Activated naive CD4-positive, alpha-beta T cell treated with anti-CD3 and anti-CD28 coated beads, Interleukin-2, amount 50 U/mL, for 72 hours (primary cell): Measurements from ENCODE around the gene ORAI3. TPM values are rescaled to one million over a fixed set of nuclear protein-coding genes. Genes with fewer than 3 reads are reported as not detected.

ENCODE experiments used
- ATAC-seq, 2 donors: fragments of 150-1000 bp; cut with Tn5 transposase; 2 replicates each; pipeline ENCODE4 v1.10.0; 2021; ENCODE audit warnings: mild to moderate bottlenecking in 2 of 2, moderate library complexity in 2 of 2
- DNase-seq, 2 donors: peaks; one replicate each; pipeline ENCODE4 v3.0.0; 2021 to 2022; ENCODE audit warnings: low spot score in 2 of 2
- H3K27ac Mint-ChIP-seq, 2 donors: one replicate each; pipeline ENCODE4 v1.8.0; 2022; ENCODE audit warnings: mild to moderate bottlenecking in 2 of 2, mixed read lengths in 2 of 2
- H3K36me3 Mint-ChIP-seq, 2 donors: one replicate each; pipeline ENCODE4 v1.8.0; 2022; ENCODE audit warnings: mixed read lengths in 2 of 2
- H3K9me3 Mint-ChIP-seq, 2 donors: one replicate each; pipeline ENCODE4 v1.8.0; 2022; ENCODE audit warnings: mixed read lengths in 2 of 2
- total RNA-seq, 2 donors: library from RNA; stranded (reverse); gene quantifications; one replicate each; pipeline ENCODE4 v1.2.3, GENCODE V29; 2022

The ORAI3 gene
- total RNA-seq, 2 donors from 2014 or later = 7.3 to 17.1 TPM

- peaks cover 15 to 16% of the 10 kb centered on the region in 2 donors for H3K36me3 Mint-ChIP-seq
Measured at GRCh38 chr16:30974348-30974747, 25.5 kb downstream of the ORAI3 start.

GRCh38 chr16:30976486-30976885 is 27.6 kb downstream of the ORAI3 start:
- Mint-ChIP-seq H3K36me3 (peaks cover 5 to 6% of the 10 kb centered on the region in 2 donors), H3K9me3 (no peaks in the 10 kb centered on the region), H3K27ac (peak overlapping the region; percentile 11 to 33)
- DNase-seq (no peak), ATAC-seq (no peak)

More at GRCh38 chr16:30974348-30974747, 25.5 kb downstream of the ORAI3 start:
- Mint-ChIP-seq H3K9me3 (no peaks in the 10 kb centered on the region), H3K27ac (no peak overlapping the region)
- DNase-seq = no peak
- no peak for ATAC-seq

GRCh38 chr16:30977502-30977901 is 28.6 kb downstream of the ORAI3 start:
- Mint-ChIP-seq H3K27ac (peak overlapping the region in 1 of 2 donors; percentile 23), H3K36me3 (peaks cover 5 to 6% of the 10 kb centered on the region in 2 donors), H3K9me3 (no peaks in the 10 kb centered on the region)
- DNase-seq = peak in 1 of 2 donors; percentile 46
- peak in 1 of 2 donors; percentile 27 for ATAC-seq

GRCh38 chr16:30979170-30980022 is 30.5 kb downstream of the ORAI3 start:
- Mint-ChIP-seq H3K9me3 (no peaks in the 10 kb centered on the region), H3K36me3 (peaks cover 0 to 5% of the 10 kb centered on the region in 2 donors), H3K27ac (no peak overlapping the region)
- no peak for ATAC-seq
- DNase-seq = no peak

- no peak for DNase-seq
- no peak for ATAC-seq
- peak overlapping the region in 1 of 2 donors; percentile 55 for H3K27ac Mint-ChIP-seq
- no peaks in the 10 kb centered on the region for H3K9me3 Mint-ChIP-seq
- H3K36me3 Mint-ChIP-seq = peaks cover 0 to 5% of the 10 kb centered on the region in 2 donors
Measured at GRCh38 chr16:30980023-30980371, 31.1 kb downstream of the ORAI3 start.

GRCh38 chr16:30980434-30980833 is 31.6 kb downstream of the ORAI3 start:
- Mint-ChIP-seq H3K36me3 (peaks cover 0 to 5% of the 10 kb centered on the region in 2 donors), H3K27ac (no peak overlapping the region), H3K9me3 (no peaks in the 10 kb centered on the region)
- DNase-seq = no peak
- no peak for ATAC-seq

GRCh38 chr16:30980959-30981358 is 32.1 kb downstream of the ORAI3 start:
- ATAC-seq (no peak), DNase-seq (no peak)
- Mint-ChIP-seq H3K27ac (no peak overlapping the region), H3K36me3 (peaks cover 0 to 5% of the 10 kb centered on the region in 2 donors), H3K9me3 (no peaks in the 10 kb centered on the region)

- Mint-ChIP-seq H3K9me3 (no peaks in the 10 kb centered on the region), H3K27ac (peak overlapping the region; percentile 21 to 72), H3K36me3 (peaks cover 0 to 5% of the 10 kb centered on the region in 2 donors)
- DNase-seq = no peak
- ATAC-seq = no peak
Measured at GRCh38 chr16:30982548-30983288, 33.9 kb downstream of the ORAI3 start.

- DNase-seq (no peak), ATAC-seq (no peak)
- Mint-ChIP-seq H3K9me3 (no peaks in the 10 kb centered on the region), H3K27ac (peak overlapping the region; percentile 21 to 72), H3K36me3 (peaks cover 0 to 5% of the 10 kb centered on the region in 2 donors)
Measured at GRCh38 chr16:30983289-30983889, 34.5 kb downstream of the ORAI3 start.

GRCh38 chr16:30983898-30984610 is 35.2 kb downstream of the ORAI3 start:
- no peak overlapping the region for H3K27ac Mint-ChIP-seq
- H3K36me3 Mint-ChIP-seq = peaks cover 0 to 5% of the 10 kb centered on the region in 2 donors
- ATAC-seq (no peak), DNase-seq (no peak)
- H3K9me3 Mint-ChIP-seq = no peaks in the 10 kb centered on the region

- DNase-seq (peak; percentile 81 to 94), ATAC-seq (peak; percentile 81 to 89)
Measured at GRCh38 chr16:30984669-30985400, 36.0 kb downstream of the ORAI3 start, which contains the start of gene HSD3B7. Gene HSD3B7 (plus strand): TSS chr16:30985207. CDS start chr16:30985659, 452 bp downstream.

GRCh38 chr16:30985401-30986128 is 36.7 kb downstream of the ORAI3 start:
- Mint-ChIP-seq H3K9me3 (no peaks in the 10 kb centered on the region), H3K36me3 (peaks cover 0 to 5% of the 10 kb centered on the region in 2 donors), H3K27ac (peak overlapping the region; percentile 55 to 64)
- DNase-seq (no peak), ATAC-seq (peak; percentile 10 to 32)

More at GRCh38 chr16:30984669-30985400, 36.0 kb downstream of the ORAI3 start, which contains the start of gene HSD3B7:
- Mint-ChIP-seq H3K36me3 (peaks cover 0 to 5% of the 10 kb centered on the region in 2 donors), H3K27ac (peak within 1 kb of the TSS; percentile 55 to 64), H3K9me3 (no peaks in the 10 kb centered on the region)

GRCh38 chr16:30986129-30986991 is 37.5 kb downstream of the ORAI3 start:
- no peak for ATAC-seq
- Mint-ChIP-seq H3K36me3 (peaks cover 0 to 5% of the 10 kb centered on the region in 2 donors), H3K9me3 (no peaks in the 10 kb centered on the region), H3K27ac (peak overlapping the region in 1 of 2 donors; percentile 64)
- no peak for DNase-seq

GRCh38 chr16:30987581-30988190 is 38.8 kb downstream of the ORAI3 start:
- DNase-seq = no peak
- no peak for ATAC-seq
- no peaks in the 10 kb centered on the region for H3K9me3 Mint-ChIP-seq
- H3K27ac Mint-ChIP-seq = no peak overlapping the region
- H3K36me3 Mint-ChIP-seq = peaks cover 0 to 5% of the 10 kb centered on the region in 2 donors
